WERI-Rb-1 (cell line): ENCODE results near the gene SGSM2.

Experiments used
- DNase-seq: peaks from one replicate; pipeline ENCODE4 v3.0.0-alpha.2; 2020
- H3K27ac ChIP-seq: fragments of 250-450 bp; sonication (Bioruptor Pico); 2 replicates; pipeline ENCODE4 v1.5.1; 2020; ENCODE audit warnings: mild to moderate bottlenecking, moderate library complexity
- H3K27me3 ChIP-seq: fragments of 250-450 bp; sonication (Bioruptor Pico); 2 replicates; pipeline ENCODE4 v1.5.1; 2021; ENCODE audit warnings: mild to moderate bottlenecking, low read depth, moderate library complexity; ENCODE audit not compliant: insufficient read depth, severe bottlenecking
- H3K36me3 ChIP-seq: fragments of 250-450 bp; sonication (Bioruptor Pico); 2 replicates; pipeline ENCODE4 v1.5.1; 2020; ENCODE audit warnings: mild to moderate bottlenecking, moderate library complexity
- H3K4me3 ChIP-seq: 2 replicates; pipeline ENCODE4 v1.5.1; 2011; ENCODE audit warnings: low read depth, mild to moderate bottlenecking, control low read depth, low read length
- H3K9me3 ChIP-seq: fragments of 250-450 bp; sonication (Bioruptor Pico); 2 replicates; pipeline ENCODE4 v1.5.1; 2021; ENCODE audit warnings: mild to moderate bottlenecking, moderate library complexity; ENCODE audit not compliant: severe bottlenecking
- TF ChIP-seq, protein P1 (sequence below): IDR thresholded peaks from 2 replicates; pipeline ENCODE4 v1.5.1; 2011; ENCODE audit warnings: low read depth, mild to moderate bottlenecking, control low read depth, inconsistent platforms, low read length

Gene SGSM2

DNA sequence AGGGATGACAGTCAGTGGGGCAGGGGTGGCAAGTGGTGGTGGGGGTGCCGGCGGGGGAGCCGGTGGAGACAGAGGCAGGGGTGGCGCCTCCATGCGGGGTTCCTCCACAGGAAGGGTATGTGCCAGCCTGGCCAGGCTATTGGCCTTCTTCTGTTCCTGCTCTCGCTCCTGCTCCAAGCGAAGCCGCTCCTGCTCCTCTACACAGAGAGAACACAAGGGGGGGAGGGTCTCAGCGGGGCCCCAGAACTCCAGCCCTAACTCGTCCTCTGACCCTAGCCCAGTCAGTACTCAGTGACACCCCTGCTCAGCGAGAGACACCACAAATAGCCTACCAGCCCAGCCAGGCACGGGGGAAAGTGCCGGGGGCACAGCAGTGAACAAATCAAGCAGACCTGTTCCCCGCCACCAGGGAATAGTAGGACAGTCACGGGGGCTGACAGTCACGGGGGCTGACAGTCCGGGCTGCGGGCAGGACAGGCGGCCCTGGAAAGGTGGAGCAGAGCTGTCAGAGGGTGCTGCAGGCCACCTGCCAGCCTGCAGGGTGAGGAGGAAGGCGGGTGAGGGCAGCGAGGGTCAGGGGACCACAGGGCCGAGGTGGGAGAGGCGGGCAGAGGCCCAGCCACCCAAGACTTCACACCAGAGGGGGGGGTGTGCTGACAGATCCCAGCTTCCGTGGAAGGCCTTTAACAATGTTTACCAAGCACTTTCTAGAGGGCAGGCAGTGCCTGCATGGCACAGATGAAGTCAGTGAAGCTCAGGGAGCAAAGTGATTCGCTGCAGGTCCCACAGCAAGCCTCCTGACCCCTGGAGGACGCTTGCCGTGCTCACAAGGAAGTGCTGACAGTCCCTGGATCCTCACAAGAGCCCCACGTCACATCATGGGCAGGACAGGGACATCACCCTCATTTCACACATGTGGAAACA lies 58.2 kb downstream of the SGSM2 start:
- TF ChIP-seq, protein P1, sequence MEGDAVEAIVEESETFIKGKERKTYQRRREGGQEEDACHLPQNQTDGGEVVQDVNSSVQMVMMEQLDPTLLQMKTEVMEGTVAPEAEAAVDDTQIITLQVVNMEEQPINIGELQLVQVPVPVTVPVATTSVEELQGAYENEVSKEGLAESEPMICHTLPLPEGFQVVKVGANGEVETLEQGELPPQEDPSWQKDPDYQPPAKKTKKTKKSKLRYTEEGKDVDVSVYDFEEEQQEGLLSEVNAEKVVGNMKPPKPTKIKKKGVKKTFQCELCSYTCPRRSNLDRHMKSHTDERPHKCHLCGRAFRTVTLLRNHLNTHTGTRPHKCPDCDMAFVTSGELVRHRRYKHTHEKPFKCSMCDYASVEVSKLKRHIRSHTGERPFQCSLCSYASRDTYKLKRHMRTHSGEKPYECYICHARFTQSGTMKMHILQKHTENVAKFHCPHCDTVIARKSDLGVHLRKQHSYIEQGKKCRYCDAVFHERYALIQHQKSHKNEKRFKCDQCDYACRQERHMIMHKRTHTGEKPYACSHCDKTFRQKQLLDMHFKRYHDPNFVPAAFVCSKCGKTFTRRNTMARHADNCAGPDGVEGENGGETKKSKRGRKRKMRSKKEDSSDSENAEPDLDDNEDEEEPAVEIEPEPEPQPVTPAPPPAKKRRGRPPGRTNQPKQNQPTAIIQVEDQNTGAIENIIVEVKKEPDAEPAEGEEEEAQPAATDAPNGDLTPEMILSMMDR = 0 out of 2 replicates have a peak, but pooled peaks have one; percentile 16
- Histone ChIP-seq H3K9me3 (no peaks in the 10 kb centered on the region), H3K36me3 (peaks cover 10% of the 10 kb centered on the region), H3K27me3 (no peaks in the 10 kb centered on the region), H3K4me3 (no peak overlapping the region), H3K27ac (peak overlapping the region; percentile 56)
- DNase-seq = no peak

DNA sequence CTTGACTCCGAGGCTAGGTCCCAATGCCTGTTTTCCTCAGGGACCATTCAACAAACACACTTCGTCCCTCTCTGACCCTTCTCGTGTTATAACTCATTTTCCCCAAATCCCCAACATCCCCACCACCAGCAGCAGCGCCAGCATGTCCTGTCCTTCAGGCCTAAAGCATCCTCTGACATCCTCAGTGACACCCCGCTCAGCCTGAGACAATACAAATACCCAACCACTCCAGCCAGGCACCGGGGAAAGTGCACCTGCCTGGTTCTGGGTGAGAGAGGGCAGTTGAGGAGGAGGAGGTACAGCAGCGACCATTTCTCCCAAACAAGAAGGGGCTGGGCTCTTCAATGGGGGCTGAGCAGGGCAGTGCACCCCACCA lies 58.9 kb downstream of the SGSM2 start:
- peaks cover 4% of the 10 kb centered on the region for H3K36me3 ChIP-seq
- H3K9me3 ChIP-seq = no peaks in the 10 kb centered on the region
- TF ChIP-seq, protein P1 = no peak
- no peak for DNase-seq
- no peaks in the 10 kb centered on the region for H3K27me3 ChIP-seq
- H3K27ac ChIP-seq = peak overlapping the region; percentile 56
- H3K4me3 ChIP-seq = peak overlapping the region; percentile 22

DNA sequence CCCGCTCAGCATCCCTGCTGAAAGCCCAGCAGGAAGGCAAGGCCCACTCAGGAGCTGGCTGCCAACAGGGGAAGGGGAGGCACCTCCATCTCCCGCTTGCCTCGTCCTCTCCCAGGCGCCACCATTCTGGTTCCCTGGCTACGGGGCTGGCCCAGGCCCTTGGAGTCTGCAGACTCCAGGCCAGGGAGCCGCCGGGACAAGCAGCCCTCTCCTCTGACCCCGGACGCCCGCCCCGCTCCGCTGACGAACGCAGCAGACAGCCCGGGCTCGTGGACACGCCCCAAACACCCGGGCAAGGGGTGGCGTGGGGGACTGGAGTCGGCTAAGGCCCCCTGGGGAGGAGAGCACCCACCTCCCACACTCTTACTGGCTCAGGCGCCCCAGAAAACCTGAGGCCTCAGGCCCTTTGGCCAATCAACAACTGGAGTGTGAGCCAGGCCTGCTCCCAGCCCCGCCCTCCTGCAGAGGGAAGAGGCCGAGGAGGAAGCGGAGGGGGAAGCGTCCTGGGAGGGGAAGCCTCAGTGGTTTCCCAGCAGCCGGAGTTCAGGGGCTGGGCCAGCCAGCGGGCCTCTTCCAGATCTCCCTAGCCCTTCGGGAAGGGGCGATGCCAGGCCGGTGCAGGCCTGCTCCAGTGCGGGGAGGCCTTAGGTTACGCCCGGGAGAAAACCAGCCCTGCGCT lies 59.4 kb downstream of the SGSM2 start:
- TF ChIP-seq, protein P1 = no peak
- H3K27me3 ChIP-seq = no peaks in the 10 kb centered on the region
- H3K36me3 ChIP-seq = no peaks in the 10 kb centered on the region
- H3K27ac ChIP-seq = peak overlapping the region; percentile 56
- no peaks in the 10 kb centered on the region for H3K9me3 ChIP-seq
- H3K4me3 ChIP-seq = peak overlapping the region; percentile 22
- peak; percentile 97 for DNase-seq

DNA sequence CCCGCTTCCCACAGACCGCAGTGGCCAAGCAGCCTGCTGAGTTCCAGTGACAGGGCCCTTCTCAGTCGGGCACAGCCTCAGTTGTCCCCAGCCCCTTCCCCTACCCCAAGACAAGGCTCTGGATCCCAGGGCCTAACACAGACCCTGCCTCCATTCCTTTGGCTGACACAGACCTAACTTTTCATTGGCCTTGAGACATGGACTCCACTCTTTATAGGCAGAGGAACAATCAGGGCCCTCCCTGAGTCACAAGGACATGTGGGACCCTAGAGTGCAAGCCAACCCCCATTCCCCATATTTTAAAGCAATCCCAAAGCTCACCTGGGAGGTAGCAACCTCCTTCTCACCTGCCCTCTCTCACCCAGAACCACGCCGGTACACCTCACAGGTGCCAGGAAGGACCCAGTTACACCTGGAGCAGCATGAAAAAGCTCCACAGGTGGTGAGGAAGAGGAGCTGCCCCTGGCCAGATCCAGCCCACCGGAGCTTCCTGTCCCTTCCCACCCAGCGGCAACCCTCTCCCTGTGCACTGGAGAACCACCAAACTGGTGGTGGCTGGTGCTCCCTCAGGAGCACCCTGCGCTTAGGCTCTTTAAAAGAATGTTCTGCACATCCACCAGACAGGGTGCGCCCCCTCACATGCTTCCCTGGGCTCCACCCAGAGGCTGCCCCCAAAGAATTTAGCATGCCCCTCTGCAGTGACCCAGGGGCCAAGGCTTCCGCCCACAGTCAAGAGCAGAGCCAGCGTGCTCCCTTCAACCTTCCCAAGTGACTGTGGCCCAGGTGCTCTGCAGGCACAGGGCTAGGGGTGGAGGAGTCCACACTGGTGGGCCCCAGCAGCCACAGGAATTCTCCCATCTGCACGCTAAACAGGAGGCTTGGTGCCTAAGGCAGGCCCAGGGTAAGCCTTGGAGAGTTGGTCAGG lies 60.2 kb downstream of the SGSM2 start:
- H3K27ac ChIP-seq = peak overlapping the region; percentile 24

DNA sequence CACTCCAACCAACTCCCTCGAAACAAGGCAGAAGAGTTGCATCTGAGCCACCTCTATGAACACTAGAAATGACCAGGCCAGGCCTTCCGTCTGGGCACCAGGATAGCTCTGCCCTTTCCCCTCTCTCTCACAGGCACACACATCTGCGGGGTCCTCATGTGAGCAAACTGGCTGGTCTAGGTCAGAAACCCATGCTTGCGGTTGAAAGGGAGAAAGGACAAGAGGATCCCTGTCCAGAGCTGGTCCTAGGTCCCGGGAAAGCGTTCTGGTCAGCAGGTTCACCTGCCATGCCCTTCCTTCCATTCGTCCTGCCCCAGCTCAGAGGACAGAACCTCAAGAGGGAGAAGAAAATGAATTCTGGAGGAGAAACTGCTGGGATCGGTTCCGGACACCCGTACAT lies 60.9 kb downstream of the SGSM2 start:
- H3K4me3 ChIP-seq = no peak overlapping the region
- no peaks in the 10 kb centered on the region for H3K9me3 ChIP-seq
- no peak for DNase-seq
- H3K27ac ChIP-seq = peak overlapping the region; percentile 3; the same call in 1 of the 2 replicates
- TF ChIP-seq, protein P1 = no peak
- H3K36me3 ChIP-seq = no peaks in the 10 kb centered on the region
- no peaks in the 10 kb centered on the region for H3K27me3 ChIP-seq

More for the DNA sequence above, 60.2 kb downstream of the SGSM2 start:
- no peaks in the 10 kb centered on the region for H3K27me3 ChIP-seq
- no peak for DNase-seq
- no peaks in the 10 kb centered on the region for H3K9me3 ChIP-seq
- no peaks in the 10 kb centered on the region for H3K36me3 ChIP-seq
- TF ChIP-seq, protein P1 = no peak
- H3K4me3 ChIP-seq = no peak overlapping the region
